D341Med (cell line): ENCODE results near the gene LYZ.
"Not testable (repeated sequence)": the region's sequence is repeated elsewhere in the genome, so short reads cannot be mapped to it uniquely, and the experiment has no call there.

Experiments
- DNase-seq: peaks from one replicate; pipeline ENCODE4 v3.0.0; 2012; ENCODE audit warnings: low spot score

LYZ gene

GRCh38 chr12:69348162-69348938 is at the start of gene LYZ:
LYZ (plus strand) TSS chr12:69348381; CDS start chr12:69348409, 28 bp downstream.
- DNase-seq = no peak

GRCh38 chr12:69298947-69299346 is 49.2 kb upstream of the LYZ start:
- no peak for DNase-seq

DNA sequence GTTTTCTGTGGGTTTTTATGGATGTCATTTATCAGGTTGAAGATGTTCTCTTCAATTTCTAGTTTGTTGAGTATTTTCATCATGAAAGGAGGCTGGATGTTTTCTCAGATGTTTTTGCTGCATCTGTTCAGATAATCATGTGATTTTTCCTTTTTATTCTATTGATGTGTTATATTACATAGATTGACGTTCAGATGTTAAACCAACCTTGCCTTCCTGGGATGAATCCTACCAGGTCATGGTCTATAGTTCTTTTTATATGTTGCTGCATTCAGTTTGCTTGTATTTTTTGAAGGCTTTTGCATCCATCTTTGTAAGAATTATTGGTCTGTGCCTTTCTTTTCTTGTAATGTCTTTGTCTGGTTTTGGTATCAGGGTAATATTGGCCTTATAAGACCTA is 43.9 kb upstream of the LYZ start:
- no peak for DNase-seq

GRCh38 chr12:69309461-69309860 is 38.7 kb upstream of the LYZ start:
- no peak for DNase-seq

- no peak for DNase-seq
Measured at GRCh38 chr12:69313209-69313608, 35.0 kb upstream of the LYZ start.

GRCh38 chr12:69316784-69317183 is 31.4 kb upstream of the LYZ start:
- not testable (repeated sequence) for DNase-seq

DNA sequence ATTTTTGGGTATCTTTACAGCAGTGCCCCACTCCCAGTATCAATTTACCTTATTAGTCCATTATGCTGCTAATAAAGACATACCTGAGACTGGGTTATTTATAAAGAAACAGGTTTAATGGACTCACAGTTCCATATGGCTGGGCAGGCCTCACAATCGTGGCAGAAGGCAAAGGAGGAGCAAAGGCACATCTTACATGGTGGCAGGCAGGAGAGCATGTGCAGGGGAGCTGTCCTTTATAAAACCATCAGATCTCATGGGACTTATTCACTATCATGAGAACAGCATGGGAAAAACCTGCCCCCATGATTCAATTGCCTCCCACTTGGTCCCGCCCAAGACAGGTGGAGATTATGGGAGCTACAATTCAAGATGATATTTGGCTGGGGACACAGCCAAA is 30.9 kb upstream of the LYZ start:
- DNase-seq = not testable (repeated sequence)

GRCh38 chr12:69318225-69318624 is 30.0 kb upstream of the LYZ start:
- no peak for DNase-seq

- no peak for DNase-seq
Measured at GRCh38 chr12:69321351-69321750, 26.8 kb upstream of the LYZ start.

GRCh38 chr12:69324797-69325466 is 23.2 kb upstream of the LYZ start:
- no peak for DNase-seq

DNA sequence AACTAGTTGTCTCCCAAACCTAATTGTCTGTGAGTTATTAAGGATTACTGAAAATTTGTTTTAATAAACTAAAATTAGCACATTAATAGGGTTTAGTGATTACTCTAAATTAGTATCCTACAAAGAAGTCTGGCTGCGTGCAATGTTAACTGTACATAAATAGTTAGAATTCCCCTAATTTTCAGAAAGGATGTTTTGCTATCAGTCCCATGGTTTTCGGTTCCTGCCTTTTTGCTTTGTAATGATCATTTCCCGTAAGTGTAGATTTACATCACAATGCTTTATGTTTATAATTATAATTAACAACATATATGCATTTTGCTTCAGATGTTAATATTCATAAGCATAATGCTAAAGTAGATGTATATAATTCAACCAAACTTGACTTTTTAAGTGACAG is 19.8 kb upstream of the LYZ start:
- no peak for DNase-seq

- no peak for DNase-seq
Measured at GRCh38 chr12:69329669-69330428, 18.3 kb upstream of the LYZ start.

DNA sequence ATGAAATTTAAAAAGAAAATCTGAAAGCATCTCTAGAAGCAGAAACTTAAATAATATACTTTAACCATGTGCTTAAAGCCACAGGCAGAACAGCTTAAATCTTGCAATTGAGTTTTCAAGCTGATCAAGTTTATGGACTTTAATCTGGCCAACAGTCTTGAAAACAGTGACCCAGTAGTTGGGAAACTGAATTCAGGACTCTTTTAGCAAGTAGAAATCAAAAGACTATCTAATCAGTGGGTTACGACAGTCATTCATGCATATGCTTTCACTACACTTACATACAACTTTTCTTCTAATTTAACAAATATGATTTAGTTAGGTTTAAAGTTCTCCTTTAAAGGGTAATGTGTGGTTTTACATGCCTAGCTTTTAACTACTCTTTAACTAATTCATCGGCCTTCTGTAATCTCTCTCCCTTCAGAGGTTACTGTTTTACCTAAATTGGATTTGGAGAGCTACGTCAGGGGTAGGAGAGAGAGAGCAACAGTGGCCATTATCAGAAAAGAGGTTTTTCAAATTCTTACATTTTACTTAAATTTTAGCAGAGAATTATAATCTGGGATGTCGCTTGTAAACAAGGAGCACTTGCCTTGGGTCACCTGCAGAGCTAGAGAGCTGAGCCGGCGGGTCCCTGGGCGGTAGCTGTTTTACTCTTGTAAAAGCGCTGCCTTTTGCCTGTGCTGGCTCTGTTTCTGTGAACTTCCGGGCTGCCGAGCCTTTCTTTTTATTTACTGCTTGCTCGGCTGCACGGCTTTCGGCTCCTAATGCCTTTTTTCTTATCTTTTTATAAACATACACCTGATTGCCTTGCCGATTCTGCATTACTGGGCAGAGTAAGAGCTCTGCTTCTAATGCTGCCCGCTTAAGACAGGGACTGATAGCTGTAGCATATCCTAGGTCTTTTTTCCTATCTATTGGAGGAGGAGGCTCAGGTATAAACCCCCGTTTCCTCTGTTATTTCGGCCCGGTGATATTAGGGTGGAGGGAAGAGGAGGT is 17.4 kb upstream of the LYZ start:
- DNase-seq = no peak

DNA sequence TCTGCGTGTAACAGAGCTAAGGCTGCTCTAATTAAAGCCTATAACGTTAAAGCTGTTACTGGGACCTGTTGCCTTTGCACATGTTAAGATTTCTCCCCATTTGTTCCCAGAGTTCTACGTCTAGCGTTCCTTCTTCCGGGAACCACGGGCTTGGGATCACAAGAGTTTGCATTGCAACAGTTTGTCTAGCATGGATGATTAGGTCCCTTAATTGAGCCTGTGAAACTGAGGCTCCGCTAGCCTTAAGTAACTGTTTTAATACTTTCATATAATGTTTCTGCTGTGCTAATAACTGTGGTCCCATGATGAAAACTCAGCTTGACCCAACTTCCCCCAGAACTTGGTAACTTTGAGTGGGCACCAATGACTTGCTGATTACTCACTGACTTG is 16.7 kb upstream of the LYZ start:
- no peak for DNase-seq

DNA sequence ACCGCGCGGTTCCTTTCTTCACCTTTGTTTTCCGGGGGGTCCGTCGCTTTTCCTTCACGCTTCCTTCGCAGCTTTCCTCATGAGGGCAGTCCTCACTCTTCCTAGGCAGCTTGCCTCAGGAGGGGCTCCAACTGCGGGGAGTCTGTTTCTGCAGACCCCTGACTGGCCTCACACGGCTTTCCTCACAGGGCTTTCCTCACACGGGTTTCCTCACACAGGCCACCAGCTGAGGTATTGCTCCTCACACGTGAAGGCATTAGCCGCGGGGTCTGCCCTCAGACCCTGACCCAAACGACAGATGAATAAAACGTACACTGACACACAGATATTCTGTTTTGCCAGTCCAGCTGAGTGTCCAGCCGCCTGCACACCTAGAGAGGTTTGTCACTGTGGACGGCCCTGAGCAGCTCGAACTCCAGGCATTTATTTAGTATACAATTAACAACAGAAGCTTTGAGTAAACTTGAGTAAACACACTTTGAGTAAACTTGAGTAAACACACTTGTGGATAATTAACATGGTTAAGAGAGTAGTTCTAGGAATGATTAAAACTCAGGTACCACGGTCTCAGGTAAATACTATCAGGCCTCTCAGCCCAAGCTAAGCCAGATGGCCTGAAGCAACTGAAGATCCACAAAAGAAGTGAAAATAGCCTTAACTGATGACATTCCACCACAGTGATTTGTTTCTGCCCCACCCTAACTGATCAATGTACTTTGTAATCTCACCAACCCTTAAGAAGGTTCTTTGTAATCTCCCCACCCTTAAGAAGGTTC is 16.1 kb upstream of the LYZ start:
- DNase-seq = no peak

GRCh38 chr12:69332815-69333358 is 15.3 kb upstream of the LYZ start:
- DNase-seq = no peak

DNA sequence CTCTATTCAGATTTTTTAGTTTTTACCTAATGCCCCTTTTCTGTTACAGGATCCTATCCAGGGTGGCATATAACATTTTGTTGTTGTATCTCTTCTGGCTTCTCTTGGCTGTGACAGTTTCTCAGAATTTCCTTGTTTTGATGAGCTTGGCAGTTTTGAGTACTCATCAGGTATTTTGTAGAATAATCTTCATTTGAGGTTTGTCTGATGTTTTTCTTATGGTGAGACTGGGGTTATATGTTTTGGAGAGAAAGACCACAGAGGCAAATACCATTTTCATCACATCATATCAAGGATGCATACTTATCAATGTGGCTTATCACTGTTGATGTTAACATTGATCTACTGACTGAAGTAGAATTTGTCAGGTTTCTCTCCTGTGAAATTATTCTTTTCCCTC is 14.0 kb upstream of the LYZ start:
- DNase-seq = no peak

- DNase-seq = no peak
Measured at GRCh38 chr12:69337311-69338090, 10.7 kb upstream of the LYZ start.

GRCh38 chr12:69338120-69338859 is 9.9 kb upstream of the LYZ start:
- DNase-seq = no peak
